Measurements from ENCODE around the gene SENP8.

Gene SENP8

DNA sequence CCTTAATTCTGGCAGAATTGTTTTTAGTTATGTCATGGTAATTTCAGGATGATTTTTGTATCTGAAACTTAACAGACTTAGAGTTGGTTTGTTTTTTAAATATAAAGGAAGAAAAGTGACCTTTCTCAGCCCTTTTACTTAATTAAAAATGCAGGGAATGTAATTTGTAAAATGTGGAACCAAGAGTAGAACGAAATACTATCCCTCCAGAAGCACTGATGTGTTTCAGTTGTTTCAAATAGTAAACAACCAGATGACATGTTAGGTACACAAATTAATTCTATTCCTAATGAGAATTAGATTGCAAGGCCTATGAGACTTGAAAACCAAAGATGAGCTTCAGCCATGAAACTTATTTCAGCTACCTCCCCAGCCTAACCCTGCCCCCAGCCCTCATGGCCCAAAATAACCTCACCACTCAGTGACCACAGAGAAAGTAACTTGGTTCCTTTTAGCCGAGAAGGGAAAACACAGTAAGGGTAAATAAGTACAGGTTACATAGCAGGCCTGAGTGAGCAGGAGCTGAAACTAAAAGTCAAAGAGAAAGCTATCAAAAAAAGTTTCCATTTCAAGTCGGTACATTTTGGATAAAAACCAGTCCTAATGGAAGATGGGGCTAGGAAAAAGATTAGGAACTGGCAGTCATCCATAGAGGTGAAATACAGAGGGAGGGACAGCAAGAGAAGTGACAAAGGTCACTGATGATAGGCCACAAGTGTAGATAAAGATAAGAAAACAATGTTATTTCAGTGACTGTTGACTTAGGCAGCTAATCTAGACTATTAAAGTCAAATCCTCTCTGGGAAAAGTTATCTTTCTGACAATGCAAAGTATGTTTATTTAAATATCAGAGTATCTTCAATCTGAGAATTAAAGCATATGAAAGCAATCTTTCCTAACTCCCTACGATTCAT, 23.2 kb downstream of the SENP8 start:
- ATAC-seq (ENCODE audit: low read depth) (no peak), DNase-seq (ENCODE audit: low spot score) (no peak)
- Histone ChIP-seq H3K27me3 (ENCODE audit: insufficient read depth, poor library complexity, severe bottlenecking) (no peaks in the 10 kb centered on the region), H3K4me3 (ENCODE audit: severe bottlenecking) (no peak overlapping the region), H3K27ac (ENCODE audit: poor library complexity, severe bottlenecking) (no peak overlapping the region), H3K9me3 (ENCODE audit: severe bottlenecking) (no peaks in the 10 kb centered on the region), H3K36me3 (ENCODE audit: low read depth) (no peaks in the 10 kb centered on the region), H3K4me1 (ENCODE audit: insufficient read depth, poor library complexity, severe bottlenecking) (no peaks in the 10 kb centered on the region)
- TF ChIP-seq, protein P1, sequence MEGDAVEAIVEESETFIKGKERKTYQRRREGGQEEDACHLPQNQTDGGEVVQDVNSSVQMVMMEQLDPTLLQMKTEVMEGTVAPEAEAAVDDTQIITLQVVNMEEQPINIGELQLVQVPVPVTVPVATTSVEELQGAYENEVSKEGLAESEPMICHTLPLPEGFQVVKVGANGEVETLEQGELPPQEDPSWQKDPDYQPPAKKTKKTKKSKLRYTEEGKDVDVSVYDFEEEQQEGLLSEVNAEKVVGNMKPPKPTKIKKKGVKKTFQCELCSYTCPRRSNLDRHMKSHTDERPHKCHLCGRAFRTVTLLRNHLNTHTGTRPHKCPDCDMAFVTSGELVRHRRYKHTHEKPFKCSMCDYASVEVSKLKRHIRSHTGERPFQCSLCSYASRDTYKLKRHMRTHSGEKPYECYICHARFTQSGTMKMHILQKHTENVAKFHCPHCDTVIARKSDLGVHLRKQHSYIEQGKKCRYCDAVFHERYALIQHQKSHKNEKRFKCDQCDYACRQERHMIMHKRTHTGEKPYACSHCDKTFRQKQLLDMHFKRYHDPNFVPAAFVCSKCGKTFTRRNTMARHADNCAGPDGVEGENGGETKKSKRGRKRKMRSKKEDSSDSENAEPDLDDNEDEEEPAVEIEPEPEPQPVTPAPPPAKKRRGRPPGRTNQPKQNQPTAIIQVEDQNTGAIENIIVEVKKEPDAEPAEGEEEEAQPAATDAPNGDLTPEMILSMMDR (IDR thresholded peaks at IDR 0.05; ENCODE audit: poor library complexity, severe bottlenecking), result no peak

- Histone ChIP-seq H3K4me1 (ENCODE audit: insufficient read depth, poor library complexity, severe bottlenecking) (no peaks in the 10 kb centered on the region), H3K27ac (ENCODE audit: poor library complexity, severe bottlenecking) (no peak overlapping the region), H3K36me3 (ENCODE audit: low read depth) (no peaks in the 10 kb centered on the region), H3K27me3 (ENCODE audit: insufficient read depth, poor library complexity, severe bottlenecking) (no peaks in the 10 kb centered on the region), H3K9me3 (ENCODE audit: severe bottlenecking) (no peaks in the 10 kb centered on the region), H3K4me3 (ENCODE audit: severe bottlenecking) (no peak overlapping the region)
- DNase-seq (ENCODE audit: low spot score) (no peak), ATAC-seq (ENCODE audit: low read depth) (no peak)
- TF ChIP-seq, protein P1 (IDR thresholded peaks at IDR 0.05; ENCODE audit: poor library complexity, severe bottlenecking), result no peak
Measured at GRCh38 chr15:72146221-72146620, 28.0 kb downstream of the SENP8 start.

GRCh38 chr15:72146934-72147333, 28.7 kb downstream of the SENP8 start:
- TF ChIP-seq, protein P1 (IDR thresholded peaks at IDR 0.05; ENCODE audit: poor library complexity, severe bottlenecking), result no peak
- Histone ChIP-seq H3K27ac (ENCODE audit: poor library complexity, severe bottlenecking) (no peak overlapping the region), H3K4me3 (ENCODE audit: severe bottlenecking) (no peak overlapping the region), H3K9me3 (ENCODE audit: severe bottlenecking) (no peaks in the 10 kb centered on the region), H3K27me3 (ENCODE audit: insufficient read depth, poor library complexity, severe bottlenecking) (no peaks in the 10 kb centered on the region), H3K36me3 (ENCODE audit: low read depth) (no peaks in the 10 kb centered on the region), H3K4me1 (ENCODE audit: insufficient read depth, poor library complexity, severe bottlenecking) (no peaks in the 10 kb centered on the region)
- DNase-seq (ENCODE audit: low spot score), result no peak
- no peak for ATAC-seq (ENCODE audit: low read depth)

DNA sequence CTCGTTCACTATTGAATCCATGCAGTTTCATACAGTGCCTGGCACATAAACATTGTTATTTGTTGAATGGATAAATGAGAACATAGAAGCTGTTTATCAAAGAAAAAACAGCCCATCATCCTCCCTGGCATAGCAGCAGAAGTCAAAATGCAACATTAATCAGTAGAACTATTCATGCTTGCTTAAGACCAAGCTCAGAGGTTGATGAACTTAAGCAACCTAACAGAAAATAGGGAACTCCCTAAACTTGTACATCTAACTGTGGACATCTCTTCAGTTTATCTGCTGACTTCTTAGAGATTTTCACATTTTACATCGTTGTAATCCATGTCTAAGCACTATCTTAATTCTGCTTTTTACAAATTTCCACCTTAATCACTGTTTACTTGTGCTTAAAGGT, 29.2 kb downstream of the SENP8 start:
- no peaks in the 10 kb centered on the region for H3K9me3 ChIP-seq (ENCODE audit: severe bottlenecking)
- H3K27ac ChIP-seq (ENCODE audit: poor library complexity, severe bottlenecking), result no peak overlapping the region
- TF ChIP-seq, protein P1 (IDR thresholded peaks at IDR 0.05; ENCODE audit: poor library complexity, severe bottlenecking), result no peak
- DNase-seq (ENCODE audit: low spot score), result no peak
- H3K4me3 ChIP-seq (ENCODE audit: severe bottlenecking), result no peak overlapping the region
- no peaks in the 10 kb centered on the region for H3K4me1 ChIP-seq (ENCODE audit: insufficient read depth, poor library complexity, severe bottlenecking)
- H3K36me3 ChIP-seq (ENCODE audit: low read depth), result no peaks in the 10 kb centered on the region
- no peak for ATAC-seq (ENCODE audit: low read depth)
- H3K27me3 ChIP-seq (ENCODE audit: insufficient read depth, poor library complexity, severe bottlenecking), result no peaks in the 10 kb centered on the region

All from RWPE2 (cell line).